IMR-90 (cell line): ENCODE results near the gene DYDC1. TPM values are rescaled to one million over a fixed set of nuclear protein-coding genes. Genes with fewer than 3 reads are reported as not detected.

ENCODE experiments used
- ATAC-seq: fragments of 200-7000 bp; cut with Tn5 transposase; 2 replicates; pipeline ENCODE4 v1.9.1; 2020; ENCODE audit warnings: low read depth, mild to moderate bottlenecking, moderate library complexity
- BruUV-seq: library from RNA; stranded (reverse); fragments of 400-500 nt; replicated peaks from 2 replicates; lab custom pipeline; 2021; lab: Mats Ljungman, UMichigan
- CTCF ChIA-PET: fragments of 300-600 bp; formaldehyde crosslinking; extraction: SDS; loops from one replicate; lab custom pipeline; 2021; ENCODE audit warnings: antibody characterized with exemption; lab: Yijun Ruan, JAX
- POLR2A ChIA-PET: fragments of 300-600 bp; sonication (Branson Sonifier 250); formaldehyde crosslinking; loops from one replicate; lab custom pipeline; 2022; ENCODE audit warnings: antibody characterized with exemption; ENCODE audit not compliant: unreplicated experiment; lab: Charles Lee
- DNase-seq: peaks from one replicate; pipeline ENCODE4 v3.0.0; 2013
- H2AFZ ChIP-seq: replicated peaks from 2 replicates; pipeline ENCODE3; 2013; ENCODE audit warnings: low read length, mild to moderate bottlenecking; ENCODE audit not compliant: poor library complexity
- H2AK5ac ChIP-seq: 2 replicates; pipeline ENCODE4 v1.6.1; 2013; ENCODE audit warnings: low read depth, low read length, inconsistent platforms
- H2AK9ac ChIP-seq: replicated peaks from 2 replicates; pipeline ENCODE3; 2013; ENCODE audit warnings: mild to moderate bottlenecking, low read depth, low read length, moderate library complexity; ENCODE audit not compliant: poor library complexity
- H2BK120ac ChIP-seq: 2 replicates; pipeline ENCODE4 v1.6.1; 2013; ENCODE audit warnings: low read depth, low read length, inconsistent platforms
- H2BK15ac ChIP-seq: 3 replicates; pipeline ENCODE4 v1.6.1; 2013; ENCODE audit warnings: low read depth, low read length, inconsistent platforms
- H2BK20ac ChIP-seq: 2 replicates; pipeline ENCODE4 v1.6.1; 2013; ENCODE audit warnings: low read depth, mild to moderate bottlenecking, inconsistent platforms, low read length, moderate library complexity
- H2BK5ac ChIP-seq: 2 replicates; pipeline ENCODE4 v1.6.1; 2013; ENCODE audit warnings: mild to moderate bottlenecking, low read depth, low read length, inconsistent platforms; ENCODE audit not compliant: poor library complexity, severe bottlenecking
- H3K14ac ChIP-seq: replicated peaks from 2 replicates; pipeline ENCODE4 v1.6.1; 2013; ENCODE audit warnings: low read depth, low read length, inconsistent platforms
- H3K18ac ChIP-seq: 2 replicates; pipeline ENCODE4 v1.6.1; 2013; ENCODE audit warnings: low read depth, low read length, control low read depth
- H3K23ac ChIP-seq: 2 replicates; pipeline ENCODE4 v1.6.1; 2013; ENCODE audit warnings: low read depth, low read length, inconsistent platforms
- H3K27ac ChIP-seq: 2 replicates; pipeline ENCODE4 v1.5.1; 2013; ENCODE audit warnings: mild to moderate bottlenecking, control low read depth, low read length; ENCODE audit not compliant: insufficient read depth
- H3K27me3 ChIP-seq: 2 replicates; pipeline ENCODE4 v1.6.1; 2013; ENCODE audit warnings: low read length; ENCODE audit not compliant: control insufficient read depth, insufficient read depth
- H3K36me3 ChIP-seq: 2 replicates; pipeline ENCODE4 v1.6.1; 2013; ENCODE audit warnings: low read length, mixed read lengths; ENCODE audit not compliant: control insufficient read depth, insufficient read depth
- H3K4ac ChIP-seq: 2 replicates; pipeline ENCODE4 v1.6.1; 2013; ENCODE audit warnings: low read depth, low read length, inconsistent platforms
- H3K4me1 ChIP-seq: 2 replicates; pipeline ENCODE4 v1.6.1; 2013; ENCODE audit warnings: low read length, mixed read lengths; ENCODE audit not compliant: control insufficient read depth, insufficient read depth
- H3K4me2 ChIP-seq: 2 replicates; pipeline ENCODE4 v1.6.1; 2013; ENCODE audit warnings: low read depth, mild to moderate bottlenecking, control low read depth, low read length, moderate library complexity
- H3K4me3 ChIP-seq: 2 replicates; pipeline ENCODE4 v1.5.1; 2013; ENCODE audit warnings: low read depth, mild to moderate bottlenecking, control low read depth, low read length, moderate library complexity; ENCODE audit not compliant: insufficient read depth
- H3K56ac ChIP-seq: 2 replicates; pipeline ENCODE4 v1.6.1; 2013; ENCODE audit warnings: low read length, inconsistent platforms; ENCODE audit not compliant: insufficient read depth; ENCODE audit errors: extremely low read depth
- H3K79me1 ChIP-seq, 2 experiments: 2 replicates each; pipeline ENCODE4 v1.6.1; 2013; ENCODE audit warnings: low read length in 2 of 2, inconsistent platforms in 1 of 2, low read depth in 1 of 2
- H3K9ac ChIP-seq: 2 replicates; pipeline ENCODE4 v1.6.1; 2013; ENCODE audit warnings: low read depth, low read length, control low read depth
- H3K9me1 ChIP-seq: 2 replicates; pipeline ENCODE4 v1.6.1; 2013; ENCODE audit warnings: low read length, inconsistent platforms; ENCODE audit not compliant: insufficient read depth
- H3K9me3 ChIP-seq: 2 replicates; pipeline ENCODE4 v1.6.1; 2013; ENCODE audit warnings: low read length; ENCODE audit not compliant: control insufficient read depth, insufficient read depth
- H4K20me1 ChIP-seq: 2 replicates; pipeline ENCODE4 v1.6.1; 2013; ENCODE audit warnings: low read length, inconsistent platforms; ENCODE audit not compliant: insufficient read depth
- H4K5ac ChIP-seq: 2 replicates; pipeline ENCODE4 v1.6.1; 2013; ENCODE audit warnings: mild to moderate bottlenecking, low read depth, low read length, control low read depth
- H4K8ac ChIP-seq, 2 experiments: 2 replicates each; pipeline ENCODE4 v1.6.1; 2013; ENCODE audit warnings: low read depth in 2 of 2, low read length in 2 of 2, control low read depth in 1 of 2, inconsistent platforms in 1 of 2
- H4K91ac ChIP-seq: 2 replicates; pipeline ENCODE4 v1.6.1; 2013; ENCODE audit warnings: low read depth, low read length, inconsistent platforms; ENCODE audit not compliant: insufficient read depth
- BHLHE40 ChIP-seq: fragments of 150-350 bp; IDR thresholded peaks from 2 replicates; pipeline ENCODE4 v1.6.1; 2016; ENCODE audit warnings: mild to moderate bottlenecking, low read depth, low read length
- CEBPB ChIP-seq: IDR thresholded peaks from 2 replicates; pipeline ENCODE4 v1.6.1; 2012; ENCODE audit warnings: low read depth, low read length, improper control_type of control experiment
- CHD1 ChIP-seq: IDR thresholded peaks from 2 replicates; pipeline ENCODE4 v1.6.1; 2012; ENCODE audit warnings: low read depth, low read length, improper control_type of control experiment
- CTCF ChIP-seq: conservative IDR thresholded peaks from 2 replicates; pipeline ENCODE4 v1.5.1; 2012; ENCODE audit warnings: mild to moderate bottlenecking, low read depth, low read length, improper control_type of control experiment
- ELK1 ChIP-seq: fragments of 150-350 bp; IDR thresholded peaks from 2 replicates; pipeline ENCODE4 v1.6.1; 2016; ENCODE audit warnings: low read depth, mild to moderate bottlenecking, low read length, moderate library complexity, borderline replicate concordance
- FOS ChIP-seq: fragments of 150-350 bp; IDR thresholded peaks from 2 replicates; pipeline ENCODE4 v1.6.1; 2016; ENCODE audit warnings: low read depth, low read length
- MAFK ChIP-seq: IDR thresholded peaks from 2 replicates; pipeline ENCODE4 v1.6.1; 2012; ENCODE audit warnings: low read depth, low read length, improper control_type of control experiment
- MAZ ChIP-seq: IDR thresholded peaks from 2 replicates; pipeline ENCODE4 v1.6.1; 2012; ENCODE audit warnings: low read depth, mild to moderate bottlenecking, low read length, improper control_type of control experiment, moderate library complexity, borderline replicate concordance
- MXI1 ChIP-seq: IDR thresholded peaks from 2 replicates; pipeline ENCODE4 v1.6.1; 2012; ENCODE audit warnings: low read depth, mild to moderate bottlenecking, low read length, moderate library complexity, borderline replicate concordance
- NFE2L2 ChIP-seq: fragments of 150-350 bp; IDR thresholded peaks from 2 replicates; pipeline ENCODE4 v1.6.1; 2016; ENCODE audit warnings: low read depth, mild to moderate bottlenecking, low read length
- POLR2A ChIP-seq: IDR thresholded peaks from 2 replicates; pipeline ENCODE4 v1.6.1; 2012; ENCODE audit warnings: mild to moderate bottlenecking, low read depth, low read length
- RAD21 ChIP-seq: IDR thresholded peaks from 2 replicates; pipeline ENCODE4 v1.6.1; 2012; ENCODE audit warnings: low read length, improper control_type of control experiment
- RCOR1 ChIP-seq: IDR thresholded peaks from 2 replicates; pipeline ENCODE4 v1.6.1; 2012; ENCODE audit warnings: mild to moderate bottlenecking, low read length, improper control_type of control experiment; ENCODE audit not compliant: insufficient replicate concordance
- RFX5 ChIP-seq: IDR thresholded peaks from 2 replicates; pipeline ENCODE4 v1.8.0; 2012; ENCODE audit warnings: low read depth, mild to moderate bottlenecking, low read length, moderate library complexity
- SMC3 ChIP-seq: fragments of 150-350 bp; IDR thresholded peaks from 2 replicates; pipeline ENCODE4 v1.6.1; 2016; ENCODE audit warnings: low read depth, mild to moderate bottlenecking, antibody characterized with exemption, low read length, moderate library complexity
- WGBS, 2 experiments: methylation state at CpG; one replicate each; pipeline versions ENCODE4 v1.1.5 to v1.1.7; 2013; ENCODE audit warnings: missing lambda C conversion rate in 2 of 2; ENCODE audit not compliant: insufficient read length in 1 of 2; ENCODE audit errors: extremely low coverage in 2 of 2; 5-methylcytosine and 5-hydroxymethylcytosine counted together
- dilution Hi-C: fragments of 300-500 bp; cut with HindIII; formaldehyde crosslinking; loops from one replicate; pipeline ENCODE4 v1.14.3; 2018; ENCODE audit warnings: low sequenced_read_pairs; ENCODE audit not compliant: unreplicated experiment
- in situ Hi-C: fragments of 300-500 bp; cut with MboI; formaldehyde crosslinking; loops from 3 replicates; pipeline ENCODE4 v1.14.3; 2019; ENCODE audit warnings: low sequenced_read_pairs, inconsistent platforms, mixed read lengths
- intact Hi-C: fragments of 100-400 bp; cut with micrococcal nuclease; formaldehyde crosslinking; loops from 2 replicates; pipeline ENCODE4 v1.10.0; 2022
- polyA plus RNA-seq, 3 experiments: library from polyadenylated mRNA; depleted of rRNA; stranded (reverse); fragments of >200 nt; gene quantifications; 2 replicates each; pipeline ENCODE4 v1.2.3, GENCODE V29; 2012; ENCODE audit warnings: low replicate concordance in 1 of 3
- total RNA-seq: library from RNA; depleted of rRNA; stranded (reverse); fragments of >200 nt; gene quantifications from 2 replicates; pipeline ENCODE4 v1.2.3, GENCODE V29; 2012
- TF ChIP-seq, protein P1 (sequence below): fragments of 150-350 bp; IDR thresholded peaks from 2 replicates; pipeline ENCODE4 v1.6.1; 2017; ENCODE audit warnings: mild to moderate bottlenecking, antibody characterized with exemption, low read length, low read depth

Gene DYDC1
- total and polyA plus RNA-seq, 2 of the 4 experiments (the other 2 are of a cell fraction) = not detected

DNA sequence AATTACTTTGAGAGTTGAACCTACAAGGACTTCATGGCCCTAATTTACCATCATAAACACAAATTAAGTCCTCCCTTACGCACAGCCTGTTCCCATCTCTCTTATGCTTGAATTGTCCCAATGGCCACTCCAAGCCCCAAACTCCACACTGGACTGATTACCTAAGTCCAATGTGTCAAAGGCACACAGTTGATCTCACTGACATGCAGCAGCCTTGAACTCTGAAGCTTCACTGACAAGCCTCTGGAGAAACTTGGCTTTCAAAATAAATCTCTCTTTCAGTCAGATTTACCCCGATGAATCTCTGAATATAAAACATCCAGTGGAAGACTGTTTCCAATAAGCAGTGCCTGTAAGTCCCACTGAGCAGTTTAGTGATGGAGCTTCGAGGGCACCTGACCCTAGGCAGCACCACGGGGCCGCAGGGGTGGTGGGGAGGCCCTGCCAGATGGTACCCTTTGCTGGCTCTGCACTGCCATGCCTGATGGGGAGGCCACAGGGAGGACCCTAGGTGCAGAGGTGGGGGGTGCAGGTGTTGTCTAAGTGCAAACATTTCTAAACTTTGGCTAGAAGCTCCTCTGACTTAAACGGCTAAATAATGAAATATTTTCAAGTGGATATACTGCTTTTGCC, 63.8 kb downstream of the DYDC1 start:
- ATAC-seq (no peak), DNase-seq (no peak)
- H3K23ac ChIP-seq = no peak overlapping the region
- no peaks in the 10 kb centered on the region for H3K9me3 ChIP-seq
- no TSS peak for BruUV-seq
- H3K9ac ChIP-seq = no peak overlapping the region
- no peaks in the 10 kb centered on the region for H3K36me3 ChIP-seq
- H3K18ac ChIP-seq = no peak overlapping the region
- ChIA-PET CTCF (no interaction called here), POLR2A (no interaction called here)
- H2BK20ac ChIP-seq = no peak overlapping the region
- dilution Hi-C loops (no loop called here), in situ Hi-C loops (no loop called here), intact Hi-C loops (no loop called here)
- 100% methylated on average over 1 of the region's 6 CpGs; no CpG with 5 or more reads in 1 of the 2 experiments for WGBS, 2 experiments
- H3K27me3 ChIP-seq = peaks cover 3% of the 10 kb centered on the region; the same call in 1 of the 2 replicates
- no peak overlapping the region for H3K14ac ChIP-seq
- no peak overlapping the region for H2BK120ac ChIP-seq
- H3K4me2 ChIP-seq = no peak overlapping the region
- no peak overlapping the region for H2AK9ac ChIP-seq
- no peak for TF ChIP-seq NFE2L2
- TF ChIP-seq SMC3 = no peak
- TF ChIP-seq RAD21 = no peak
- TF ChIP-seq MAFK = no peak
- no peak for TF ChIP-seq RFX5
- TF ChIP-seq FOS = no peak
- TF ChIP-seq CTCF = no peak
- TF ChIP-seq MXI1 = no peak
- no peak for TF ChIP-seq RCOR1
- no peak for TF ChIP-seq MAZ
- no peak for TF ChIP-seq ELK1
- TF ChIP-seq CEBPB = no peak
- TF ChIP-seq BHLHE40 = no peak
- TF ChIP-seq CHD1 = no peak
- TF ChIP-seq POLR2A = no peak
- TF ChIP-seq, protein P1, sequence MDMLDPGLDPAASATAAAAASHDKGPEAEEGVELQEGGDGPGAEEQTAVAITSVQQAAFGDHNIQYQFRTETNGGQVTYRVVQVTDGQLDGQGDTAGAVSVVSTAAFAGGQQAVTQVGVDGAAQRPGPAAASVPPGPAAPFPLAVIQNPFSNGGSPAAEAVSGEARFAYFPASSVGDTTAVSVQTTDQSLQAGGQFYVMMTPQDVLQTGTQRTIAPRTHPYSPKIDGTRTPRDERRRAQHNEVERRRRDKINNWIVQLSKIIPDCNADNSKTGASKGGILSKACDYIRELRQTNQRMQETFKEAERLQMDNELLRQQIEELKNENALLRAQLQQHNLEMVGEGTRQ = no peak
- no peaks in the 10 kb centered on the region for H3K9me1 ChIP-seq
- H4K8ac ChIP-seq = no peak overlapping the region
- no peak overlapping the region for H3K4ac ChIP-seq
- no peaks in the 10 kb centered on the region for H3K4me1 ChIP-seq
- H4K5ac ChIP-seq = no peak overlapping the region
- H3K4me3 ChIP-seq = no peak overlapping the region
- no peak overlapping the region for H3K27ac ChIP-seq
- H2AK5ac ChIP-seq = no peak overlapping the region
- no peaks in the 10 kb centered on the region for H4K20me1 ChIP-seq
- H3K56ac ChIP-seq = no peak overlapping the region
- no peak overlapping the region for H4K91ac ChIP-seq
- H2BK5ac ChIP-seq = no peak overlapping the region
- H2BK15ac ChIP-seq = no peak overlapping the region
- no peak overlapping the region for H2AFZ ChIP-seq
- no peaks in the 10 kb centered on the region for H3K79me1 ChIP-seq
